ENCODE measurements around the gene AQP12A. TPM values are rescaled to one million over a fixed set of nuclear protein-coding genes. Genes with fewer than 3 reads are reported as not detected.
A peak's percentile ranks its signal among the peaks of the same experiment; 100 is the strongest.

AQP12A gene
- total RNA-seq, 1 experiment from 2014 or later = not detected

GRCh38 chr2:240722376-240722775 lies 30.7 kb downstream of the AQP12A start:
- DNase-seq (ENCODE audit: low spot score) = no peak

- no peak for DNase-seq (ENCODE audit: low spot score)
Observed at GRCh38 chr2:240722796-240723735, 31.4 kb downstream of the AQP12A start.

GRCh38 chr2:240723851-240724250 lies 32.2 kb downstream of the AQP12A start:
- DNase-seq (ENCODE audit: low spot score) = no peak

GRCh38 chr2:240724431-240724830 lies 32.8 kb downstream of the AQP12A start:
- no peak for DNase-seq (ENCODE audit: low spot score)

GRCh38 chr2:240725266-240725665 lies 33.6 kb downstream of the AQP12A start:
- DNase-seq (ENCODE audit: low spot score) = no peak

- DNase-seq (ENCODE audit: low spot score) = no peak
Observed at GRCh38 chr2:240725671-240726070, 34.0 kb downstream of the AQP12A start.

GRCh38 chr2:240726876-240727275 lies 35.2 kb downstream of the AQP12A start:
- DNase-seq (ENCODE audit: low spot score) = no peak

- no peak for DNase-seq (ENCODE audit: low spot score)
Observed at GRCh38 chr2:240727439-240727838, 35.8 kb downstream of the AQP12A start.

- no peak for DNase-seq (ENCODE audit: low spot score)
Observed at GRCh38 chr2:240727913-240728312, 36.2 kb downstream of the AQP12A start.

- no peak for DNase-seq (ENCODE audit: low spot score)
Observed at GRCh38 chr2:240728361-240728760, 36.7 kb downstream of the AQP12A start.

GRCh38 chr2:240728827-240729226 lies 37.2 kb downstream of the AQP12A start:
- no peak for DNase-seq (ENCODE audit: low spot score)

GRCh38 chr2:240730501-240731177 lies 39.0 kb downstream of the AQP12A start:
- DNase-seq (ENCODE audit: low spot score) = no peak

GRCh38 chr2:240731178-240731545 lies 39.5 kb downstream of the AQP12A start:
- DNase-seq (ENCODE audit: low spot score) = no peak

GRCh38 chr2:240732184-240732583 lies 40.5 kb downstream of the AQP12A start:
- no peak for DNase-seq (ENCODE audit: low spot score)

GRCh38 chr2:240732911-240733622 lies 41.4 kb downstream of the AQP12A start:
- peak; percentile 14 for DNase-seq (ENCODE audit: low spot score)

GRCh38 chr2:240733803-240734495 lies 42.3 kb downstream of the AQP12A start:
- no peak for DNase-seq (ENCODE audit: low spot score)

- no peak for DNase-seq (ENCODE audit: low spot score)
Observed at GRCh38 chr2:240734756-240735155, 43.1 kb downstream of the AQP12A start.

- DNase-seq (ENCODE audit: low spot score) = no peak
Observed at GRCh38 chr2:240735476-240735875, 43.8 kb downstream of the AQP12A start.

- DNase-seq (ENCODE audit: low spot score) = no peak
Observed at GRCh38 chr2:240736281-240737250, 44.9 kb downstream of the AQP12A start.

GRCh38 chr2:240737512-240737911 lies 45.8 kb downstream of the AQP12A start:
- no peak for DNase-seq (ENCODE audit: low spot score)

GRCh38 chr2:240737958-240738357 lies 46.3 kb downstream of the AQP12A start:
- no peak for DNase-seq (ENCODE audit: low spot score)

Data from A172 (cell line).